ENCODE data around the gene ITPKA.

DNA sequence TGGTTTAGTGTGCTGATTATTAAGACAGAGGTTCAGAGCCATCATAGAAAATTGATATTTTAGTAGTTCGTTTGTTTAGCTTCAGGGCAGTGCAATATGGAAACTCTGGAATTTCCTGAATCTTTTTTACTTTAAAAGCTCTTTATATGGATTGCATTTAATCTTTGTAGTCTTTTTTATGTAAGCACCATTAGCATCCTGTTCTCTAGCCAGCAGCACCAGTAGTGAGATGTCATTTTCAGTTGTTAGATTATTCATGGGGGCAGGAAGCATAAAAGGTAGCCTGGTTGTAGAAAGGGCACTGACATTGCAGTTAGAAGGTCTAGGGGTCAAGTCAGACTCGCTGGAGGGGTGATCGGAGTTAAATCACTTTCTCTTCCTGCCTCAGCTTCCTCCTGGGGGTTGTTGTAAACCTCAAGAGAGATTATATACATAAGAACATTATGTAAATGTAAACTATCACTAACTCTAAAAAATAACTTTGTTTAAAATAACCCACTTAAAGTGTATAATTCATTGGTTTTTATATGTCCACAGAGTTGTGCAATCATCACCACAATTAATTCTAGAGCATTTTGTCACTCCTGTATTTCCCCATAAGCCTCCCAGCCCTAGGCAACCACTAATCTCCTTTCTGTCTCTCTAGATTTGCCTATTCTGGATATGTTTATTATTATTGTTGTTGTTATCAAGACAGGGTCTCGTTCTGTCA is 31.4 kb upstream of the ITPKA start:
- TF ChIP-seq, protein P1, sequence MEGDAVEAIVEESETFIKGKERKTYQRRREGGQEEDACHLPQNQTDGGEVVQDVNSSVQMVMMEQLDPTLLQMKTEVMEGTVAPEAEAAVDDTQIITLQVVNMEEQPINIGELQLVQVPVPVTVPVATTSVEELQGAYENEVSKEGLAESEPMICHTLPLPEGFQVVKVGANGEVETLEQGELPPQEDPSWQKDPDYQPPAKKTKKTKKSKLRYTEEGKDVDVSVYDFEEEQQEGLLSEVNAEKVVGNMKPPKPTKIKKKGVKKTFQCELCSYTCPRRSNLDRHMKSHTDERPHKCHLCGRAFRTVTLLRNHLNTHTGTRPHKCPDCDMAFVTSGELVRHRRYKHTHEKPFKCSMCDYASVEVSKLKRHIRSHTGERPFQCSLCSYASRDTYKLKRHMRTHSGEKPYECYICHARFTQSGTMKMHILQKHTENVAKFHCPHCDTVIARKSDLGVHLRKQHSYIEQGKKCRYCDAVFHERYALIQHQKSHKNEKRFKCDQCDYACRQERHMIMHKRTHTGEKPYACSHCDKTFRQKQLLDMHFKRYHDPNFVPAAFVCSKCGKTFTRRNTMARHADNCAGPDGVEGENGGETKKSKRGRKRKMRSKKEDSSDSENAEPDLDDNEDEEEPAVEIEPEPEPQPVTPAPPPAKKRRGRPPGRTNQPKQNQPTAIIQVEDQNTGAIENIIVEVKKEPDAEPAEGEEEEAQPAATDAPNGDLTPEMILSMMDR (conservative IDR thresholded peaks at IDR 0.05; ENCODE audit: low read depth, low read length) = no peak
- no peak for TF ChIP-seq EZH2 (IDR thresholded peaks at IDR 0.05; ENCODE audit: borderline replicate concordance, low read depth, low read length, poor library complexity, severe bottlenecking)
